Stimulated activated CD8-positive, alpha-beta memory T cell treated with anti-CD3 and anti-CD28 coated beads, Interleukin-7, amount 100 ng/mL, for 24 hours (primary cell): Measurements from ENCODE around the gene CD79B.

Experiments
- DNase-seq: peaks from one replicate; pipeline ENCODE4 v3.0.0-alpha.2; 2020; ENCODE audit warnings: low read depth

The CD79B gene

DNA sequence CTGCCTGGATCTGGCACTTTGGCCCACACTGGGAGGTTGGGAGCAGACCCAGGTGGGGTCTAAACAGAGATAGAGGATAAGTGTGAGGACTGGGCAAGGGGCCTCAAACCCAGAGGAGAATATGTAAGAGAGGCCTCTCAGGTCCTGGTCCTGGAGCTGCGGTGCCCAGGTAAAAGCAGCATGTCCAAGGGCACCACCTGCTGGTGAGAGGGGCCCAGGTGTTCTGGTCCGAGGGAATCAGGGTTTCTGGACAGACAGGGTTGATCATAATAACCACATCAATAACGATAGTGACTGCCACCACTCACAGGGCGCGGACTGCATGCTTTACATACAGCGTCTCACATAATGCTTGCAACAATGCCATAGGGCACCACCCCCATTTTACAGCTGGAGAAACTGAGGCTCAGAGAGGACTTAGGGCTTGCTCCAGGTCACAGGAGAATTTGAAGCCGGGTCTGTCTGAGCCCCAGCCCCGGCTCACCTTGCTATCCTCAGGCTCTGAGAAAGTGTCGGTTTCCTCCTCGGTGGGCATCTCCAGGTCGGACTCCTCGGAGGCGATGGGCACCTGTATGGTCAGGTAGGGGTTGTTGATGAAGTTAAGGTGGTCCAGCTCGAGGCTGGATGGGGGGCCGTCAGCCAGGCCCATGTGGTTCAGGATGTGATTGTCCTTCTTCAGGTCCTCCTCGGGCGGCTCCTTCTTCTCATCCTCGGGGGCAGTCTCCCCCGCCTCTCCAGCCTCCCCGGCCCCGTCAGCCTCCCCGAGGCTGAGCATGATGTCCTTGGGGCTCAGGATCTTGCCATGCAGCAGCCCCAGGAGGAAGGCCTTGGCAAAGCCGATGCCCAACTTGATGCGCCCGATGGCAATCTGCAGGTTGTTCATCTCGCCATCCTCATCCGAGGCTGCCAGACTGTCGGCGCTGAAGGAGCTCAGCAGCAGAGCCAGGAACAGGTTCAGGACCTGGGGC is 19.1 kb upstream of the CD79B start:
- DNase-seq, result no peak

DNA sequence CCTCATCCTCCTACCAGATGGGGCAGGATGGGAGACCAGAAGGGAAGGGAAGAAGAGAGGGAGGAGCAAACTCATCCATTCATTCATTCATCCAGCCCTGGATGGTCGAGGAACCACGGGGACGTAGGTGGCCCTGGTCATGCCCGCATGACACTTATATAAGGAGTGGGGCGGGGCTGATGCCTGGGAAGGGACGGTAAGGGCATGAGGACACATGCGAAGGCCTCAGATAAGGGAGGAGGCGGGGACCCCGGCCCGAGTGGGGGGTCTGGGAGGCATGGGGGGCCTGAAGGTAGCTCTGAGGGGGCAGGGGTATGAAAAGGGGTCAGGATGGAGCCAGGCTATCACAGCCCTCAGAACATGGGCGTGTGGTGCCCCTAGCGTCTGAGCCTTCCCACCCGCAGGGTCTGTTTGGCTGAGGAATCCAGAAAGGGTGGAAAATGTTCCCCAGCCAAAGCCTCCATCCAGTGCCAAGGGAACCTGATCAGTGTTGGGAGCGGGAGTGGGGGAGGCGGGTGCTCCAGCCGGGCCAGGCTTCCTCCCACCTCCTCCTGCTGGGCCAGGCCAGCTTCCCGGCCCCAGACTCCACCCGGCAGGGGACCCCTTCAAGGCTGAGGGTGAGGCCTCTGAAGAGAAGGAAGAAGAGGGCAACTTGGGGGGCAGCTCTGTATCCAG is 17.6 kb upstream of the CD79B start:
- DNase-seq, result no peak

DNA sequence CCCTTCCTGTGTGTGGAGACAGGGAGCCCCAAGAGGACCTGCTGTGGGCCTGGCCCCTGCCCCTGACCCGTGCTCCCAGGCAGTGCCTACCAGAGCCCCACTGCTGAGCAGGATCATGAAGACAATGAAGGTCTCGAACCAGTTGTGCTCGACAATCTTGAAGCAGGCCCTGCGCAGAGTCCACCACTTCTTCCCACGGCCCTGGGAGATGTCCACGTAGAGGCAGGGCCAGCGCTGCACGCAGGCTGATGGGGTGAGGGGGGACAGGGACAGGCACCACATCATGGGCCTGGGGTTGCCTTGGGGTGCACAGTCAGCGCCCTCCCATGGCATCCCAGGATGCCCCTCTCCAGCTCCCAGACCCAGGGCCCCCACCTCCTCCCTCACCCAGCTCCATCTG is 16.4 kb upstream of the CD79B start:
- DNase-seq, result no peak

DNA sequence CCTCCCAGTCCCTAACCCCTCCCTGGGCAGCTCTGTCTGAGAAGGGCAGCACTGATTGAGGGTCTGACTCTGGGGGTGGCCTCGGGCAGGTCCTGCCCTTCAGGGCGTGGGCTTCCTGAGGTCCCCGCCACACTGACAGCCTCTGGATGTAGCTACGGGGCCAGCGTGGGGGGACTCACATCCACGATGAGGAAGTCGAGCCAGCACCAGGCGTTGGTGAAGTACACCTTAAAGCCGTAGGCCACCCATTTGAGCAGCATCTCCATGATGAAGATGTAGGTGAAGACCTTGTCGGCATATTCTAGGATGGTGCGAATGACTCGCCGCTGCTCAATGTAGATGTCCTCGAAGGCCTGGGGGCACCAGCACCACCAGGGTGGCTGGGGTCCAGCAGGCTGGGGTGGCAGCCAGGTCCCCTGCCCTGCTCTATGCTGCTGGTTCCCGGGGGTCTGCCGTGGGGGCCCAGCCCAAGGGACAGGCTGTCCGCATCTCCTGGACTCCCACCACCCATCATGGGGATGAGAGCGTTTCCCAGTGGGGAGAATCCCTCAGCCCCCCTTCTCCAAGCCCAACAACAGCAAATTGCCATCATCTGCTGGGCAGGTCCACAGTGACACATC is 15.7 kb upstream of the CD79B start:
- no peak for DNase-seq

DNA sequence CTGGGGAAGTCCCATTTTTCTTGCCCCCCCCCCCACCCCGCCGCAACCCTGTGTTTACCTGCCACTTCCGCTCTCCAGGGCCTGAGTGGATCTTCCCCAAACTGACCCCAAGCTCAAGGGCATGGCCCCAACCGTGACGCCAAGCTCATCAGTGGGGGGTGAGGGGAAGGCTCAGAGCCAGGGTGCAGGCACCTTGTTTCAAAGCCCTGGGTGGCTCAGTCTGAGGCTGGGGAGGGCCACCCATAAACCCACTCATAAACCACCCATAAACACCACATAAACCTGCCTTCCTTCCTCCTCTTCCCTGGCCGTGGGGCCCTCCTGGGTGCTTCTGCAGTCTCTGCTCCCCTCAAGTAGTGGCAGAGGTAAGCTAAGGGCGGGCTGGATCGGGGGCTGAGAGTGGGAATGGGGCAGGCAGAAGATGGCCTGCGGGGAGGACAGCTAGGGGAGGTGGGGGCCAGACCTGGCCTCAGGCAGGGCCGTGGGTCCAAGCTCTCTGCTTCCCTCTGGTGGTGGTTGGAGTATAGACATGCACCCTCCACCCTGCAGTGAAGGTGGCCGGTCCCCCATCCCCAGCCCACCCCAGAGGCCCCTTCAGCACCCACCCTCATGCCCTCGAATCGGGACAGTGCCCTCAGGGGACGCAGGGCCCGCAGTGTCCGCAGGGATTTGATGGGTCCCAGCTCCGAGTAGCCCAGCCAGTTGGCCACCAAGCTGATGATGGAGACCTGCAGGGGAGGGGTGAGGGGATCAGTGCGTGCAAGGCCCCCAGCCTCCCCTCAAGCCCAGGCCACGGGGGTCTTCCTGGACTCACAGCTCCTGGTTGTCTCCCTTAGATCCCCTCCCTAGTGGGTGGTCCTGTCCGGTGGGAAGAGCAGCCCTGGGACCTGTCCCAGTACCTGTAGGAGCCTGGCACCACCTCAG is 14.6 kb upstream of the CD79B start:
- DNase-seq, result no peak

DNA sequence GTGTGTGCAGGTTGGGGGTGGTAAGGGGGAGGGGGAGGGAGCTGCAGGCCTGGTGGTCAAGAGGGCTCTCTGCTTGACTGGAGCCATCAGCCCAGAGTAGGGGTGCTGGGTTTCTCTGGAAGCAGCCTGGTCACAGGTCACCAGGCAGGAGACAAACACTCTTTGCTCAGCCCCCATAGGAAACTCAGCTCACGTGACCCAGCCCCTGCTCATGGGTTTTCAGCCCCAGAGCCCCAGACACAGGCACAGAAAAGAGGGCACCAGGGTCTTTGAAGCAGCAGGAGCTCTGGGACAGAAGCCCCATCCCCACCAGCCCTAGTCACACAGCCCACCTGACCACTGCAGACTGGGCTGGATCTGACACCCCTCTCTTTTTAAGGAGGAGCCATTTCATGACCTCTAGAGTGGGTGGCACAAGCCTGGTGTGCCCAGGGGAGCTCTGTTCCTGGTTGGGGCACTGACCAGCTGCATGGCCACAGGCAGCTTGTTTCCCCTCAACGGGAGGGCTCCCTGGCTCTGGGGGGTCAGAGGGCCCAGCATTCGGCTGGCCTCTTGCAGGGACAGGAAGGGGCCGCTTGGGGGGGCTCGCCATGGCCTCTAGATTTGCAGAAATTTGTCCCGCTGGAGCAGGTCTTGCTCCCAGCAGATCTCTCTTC is 13.8 kb upstream of the CD79B start:
- DNase-seq, result no peak

DNA sequence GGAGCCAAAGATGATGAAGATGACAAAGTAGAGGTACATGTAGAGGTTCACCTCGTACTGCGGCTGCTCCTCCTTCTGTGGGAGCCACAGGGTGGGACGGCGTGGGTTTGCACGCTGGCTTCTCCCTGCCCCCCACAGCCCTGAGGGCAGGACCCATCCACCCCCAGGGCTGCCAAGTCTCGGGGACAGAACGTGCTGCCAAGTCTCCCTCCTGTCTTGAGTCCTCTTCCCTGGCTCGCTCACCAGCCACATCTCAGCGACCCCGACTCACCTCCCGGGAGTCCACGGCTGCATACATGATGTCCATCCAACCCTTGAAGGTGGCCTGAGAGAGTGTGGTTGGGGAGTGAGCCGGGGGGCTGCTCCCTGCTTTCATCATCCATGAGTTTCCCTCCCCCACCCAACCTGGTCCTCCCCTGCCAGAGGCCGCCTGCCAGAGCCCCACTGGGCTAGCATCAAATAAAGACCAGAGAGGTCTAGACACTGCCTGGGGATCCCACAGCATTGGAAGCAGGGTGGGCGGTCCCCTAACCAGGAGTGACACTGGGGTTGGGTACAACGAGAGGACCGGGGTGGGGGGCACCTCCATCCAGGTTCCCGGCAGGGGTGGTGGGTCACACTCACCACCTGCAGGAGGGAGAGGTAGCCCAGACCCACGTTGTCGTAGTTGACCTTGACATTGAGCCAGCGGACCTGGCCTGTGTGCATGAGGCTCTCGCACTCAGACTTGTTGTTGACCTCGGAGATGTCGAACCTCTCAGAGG is 12.8 kb upstream of the CD79B start:
- no peak for DNase-seq

DNA sequence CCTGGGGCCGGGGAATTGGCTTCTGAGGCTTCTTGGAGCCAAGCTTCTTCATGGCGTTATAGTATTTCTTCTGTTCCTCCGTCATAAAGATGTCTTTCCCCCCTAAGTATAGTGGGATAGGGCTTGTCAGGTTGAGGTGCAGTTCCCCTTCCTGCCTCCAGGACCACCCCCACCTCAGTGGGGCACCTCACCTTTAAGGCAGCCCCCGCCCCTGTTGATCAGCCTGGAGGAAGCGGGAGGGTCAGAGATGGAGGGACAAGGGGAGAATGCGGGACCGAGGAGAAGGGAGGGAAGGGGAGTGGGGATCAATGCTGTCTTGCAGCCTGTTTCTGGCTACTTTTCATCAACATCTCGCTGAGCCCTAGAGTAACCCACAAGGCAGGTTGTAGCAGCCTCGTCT is 11.6 kb upstream of the CD79B start:
- no peak for DNase-seq

DNA sequence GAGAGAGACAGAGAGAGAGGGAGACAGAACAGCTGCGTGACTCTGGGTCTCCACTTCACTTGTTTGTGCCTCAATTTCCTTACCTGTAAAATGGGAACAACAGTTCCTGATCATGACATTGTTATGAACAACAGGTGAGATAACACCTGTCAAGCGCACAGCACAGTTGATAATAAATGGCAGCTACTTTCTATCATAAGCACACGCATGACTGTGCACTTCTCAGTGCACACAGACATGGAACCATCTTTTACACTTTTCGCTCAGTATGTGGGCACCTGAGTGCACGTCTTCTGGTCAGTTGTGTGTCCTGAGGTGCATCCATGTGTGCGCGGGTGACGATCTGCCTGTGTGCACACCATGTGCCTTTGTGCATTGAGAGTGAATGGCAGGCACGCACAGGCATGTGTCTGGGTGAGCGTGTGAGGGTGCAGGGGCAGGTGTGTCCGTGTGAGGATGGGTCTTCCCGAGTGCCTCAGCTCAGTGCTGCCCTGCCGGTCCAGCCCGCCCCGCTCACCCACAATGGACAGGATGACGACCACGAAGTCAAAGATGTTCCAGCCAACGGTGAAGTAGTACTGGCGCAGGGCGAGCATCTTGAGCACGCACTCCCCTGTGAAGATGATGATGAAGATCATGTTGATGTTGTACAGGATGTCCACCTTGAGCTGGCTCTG is 10.3 kb upstream of the CD79B start:
- DNase-seq, result no peak

DNA sequence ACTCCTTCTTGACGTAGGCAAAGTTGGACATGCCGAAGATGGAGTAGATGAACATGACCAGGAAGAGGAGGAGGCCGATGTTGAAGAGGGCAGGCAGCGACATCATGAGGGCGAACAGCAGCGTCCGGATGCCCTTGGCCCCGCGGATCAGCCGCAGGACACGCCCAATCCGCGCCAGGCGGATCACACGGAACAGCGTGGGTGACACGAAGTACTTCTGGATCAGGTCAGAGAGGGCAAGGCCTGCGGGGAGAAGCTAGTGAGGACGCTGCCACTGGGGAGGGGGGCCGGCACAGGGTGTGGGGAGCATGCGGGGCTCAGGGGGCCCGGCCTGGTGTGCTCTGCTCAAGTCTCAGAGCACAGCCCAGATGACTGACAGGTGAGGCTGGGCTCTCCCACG is 9.6 kb upstream of the CD79B start:
- DNase-seq, result no peak

DNA sequence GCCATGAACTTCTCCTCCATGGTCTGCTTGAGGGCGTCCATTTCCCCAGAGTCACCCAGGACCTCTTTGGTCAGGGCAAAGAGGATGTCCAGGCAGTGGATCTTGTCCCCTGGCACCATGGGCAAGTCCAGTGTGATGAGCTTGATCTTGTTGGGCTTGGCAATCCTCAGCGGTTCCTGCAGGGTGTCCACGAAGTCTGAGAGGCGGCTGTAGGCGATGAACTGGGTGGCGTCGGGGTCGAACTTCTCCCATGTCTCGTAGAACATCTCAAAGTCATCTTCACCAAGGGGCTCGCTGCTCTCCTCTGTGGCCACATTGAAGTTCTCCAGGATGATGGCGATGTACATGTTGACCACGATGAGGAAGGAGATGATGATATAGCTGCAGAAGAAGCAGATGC is 9.0 kb upstream of the CD79B start:
- no peak for DNase-seq

DNA sequence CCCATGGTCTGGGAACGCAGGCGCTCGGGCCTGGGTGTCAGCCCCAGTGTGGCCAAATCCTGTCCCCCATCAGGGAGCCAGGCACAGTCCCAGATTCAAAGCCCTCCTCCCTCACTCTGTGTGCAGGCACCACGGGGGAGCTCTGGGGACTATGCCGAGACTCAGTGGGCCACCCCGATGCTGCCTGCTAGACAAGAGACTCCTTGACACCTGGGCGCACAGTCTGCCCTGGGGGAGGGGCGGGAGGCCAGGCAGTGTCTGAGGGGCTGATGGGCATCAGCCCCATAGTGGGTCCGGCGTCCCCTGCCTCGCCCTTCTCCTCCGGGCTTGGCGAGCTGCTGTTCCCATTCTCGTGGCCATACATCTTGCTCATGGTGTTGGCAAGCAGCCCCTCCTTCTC is 8.5 kb upstream of the CD79B start:
- no peak for DNase-seq

DNA sequence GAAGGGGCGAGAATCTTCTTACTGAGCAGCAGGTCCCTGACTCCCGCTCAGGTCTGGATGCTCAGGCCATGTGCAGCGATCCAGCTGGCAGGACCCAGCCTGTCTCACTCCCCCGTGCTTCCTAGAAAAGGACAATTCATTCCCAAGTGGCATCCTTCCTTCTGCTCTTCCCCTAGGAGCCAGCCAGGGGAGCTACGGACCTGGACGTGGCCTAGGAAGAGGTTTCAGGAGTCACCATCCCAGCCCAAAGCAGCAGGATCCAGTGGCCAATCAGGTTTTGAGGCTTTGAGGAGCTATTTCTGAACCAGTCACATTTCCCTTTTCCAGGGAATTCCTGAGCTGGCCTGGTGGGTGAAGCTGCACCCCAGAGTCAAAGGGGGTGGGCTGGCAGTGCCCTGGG is 7.8 kb upstream of the CD79B start:
- DNase-seq, result no peak

DNA sequence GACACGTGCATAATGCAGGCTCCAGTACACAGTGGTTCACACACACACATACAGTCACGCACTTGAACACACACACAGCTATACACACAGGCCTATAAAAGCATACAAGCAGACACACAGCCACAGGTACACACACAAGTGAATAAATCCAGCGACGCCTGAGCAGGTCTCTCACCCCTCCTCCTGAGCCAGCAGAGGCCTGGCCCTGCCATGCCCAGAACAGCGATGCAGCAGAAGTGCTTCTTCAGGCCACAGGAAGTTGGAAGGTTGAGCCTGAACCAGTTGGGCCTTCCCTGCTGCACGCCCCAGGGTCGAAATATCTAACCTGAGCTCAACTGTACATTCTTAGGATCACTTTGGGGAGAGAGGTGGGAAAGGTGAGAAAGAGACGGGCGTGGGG is 7.3 kb upstream of the CD79B start:
- no peak for DNase-seq

DNA sequence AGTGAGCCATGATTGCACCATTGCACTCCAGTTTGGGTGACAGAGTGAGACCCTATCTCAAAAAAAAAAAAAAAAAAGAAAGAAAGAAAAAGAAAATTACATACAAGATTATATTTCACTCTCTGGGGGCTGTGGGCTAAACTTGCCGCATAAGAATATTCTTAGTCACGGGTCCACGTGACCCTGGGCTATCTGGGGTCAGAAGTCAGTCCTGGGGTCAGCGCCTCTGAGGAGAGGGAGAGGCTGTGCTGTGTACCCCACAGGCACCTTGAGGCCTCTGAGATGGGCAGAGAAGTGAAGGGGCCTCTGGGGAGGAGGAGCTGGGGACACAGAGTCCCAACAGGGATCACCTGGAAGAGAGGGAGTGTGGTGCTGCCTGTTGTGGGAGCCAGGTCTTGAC is 5.8 kb upstream of the CD79B start:
- no peak for DNase-seq

DNA sequence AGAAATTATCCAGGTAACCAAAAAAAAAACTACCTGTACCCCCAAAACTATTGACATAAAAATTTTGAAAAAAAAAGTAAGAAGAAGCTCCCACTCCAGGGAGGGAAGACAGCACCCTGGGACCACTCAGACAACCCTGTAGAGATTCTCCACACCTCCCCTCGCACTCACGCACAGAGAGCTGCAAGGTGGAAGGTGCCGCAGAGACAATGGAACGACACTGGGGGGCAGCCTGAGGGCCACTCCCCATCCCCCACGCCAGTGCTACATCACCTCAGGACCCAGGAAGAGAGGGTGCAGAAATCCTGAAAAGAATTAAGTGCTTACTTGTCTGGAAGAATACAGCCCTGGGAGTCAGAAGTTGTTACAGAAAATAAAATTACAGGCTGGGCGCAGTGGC is 5.2 kb upstream of the CD79B start:
- DNase-seq, result no peak

DNA sequence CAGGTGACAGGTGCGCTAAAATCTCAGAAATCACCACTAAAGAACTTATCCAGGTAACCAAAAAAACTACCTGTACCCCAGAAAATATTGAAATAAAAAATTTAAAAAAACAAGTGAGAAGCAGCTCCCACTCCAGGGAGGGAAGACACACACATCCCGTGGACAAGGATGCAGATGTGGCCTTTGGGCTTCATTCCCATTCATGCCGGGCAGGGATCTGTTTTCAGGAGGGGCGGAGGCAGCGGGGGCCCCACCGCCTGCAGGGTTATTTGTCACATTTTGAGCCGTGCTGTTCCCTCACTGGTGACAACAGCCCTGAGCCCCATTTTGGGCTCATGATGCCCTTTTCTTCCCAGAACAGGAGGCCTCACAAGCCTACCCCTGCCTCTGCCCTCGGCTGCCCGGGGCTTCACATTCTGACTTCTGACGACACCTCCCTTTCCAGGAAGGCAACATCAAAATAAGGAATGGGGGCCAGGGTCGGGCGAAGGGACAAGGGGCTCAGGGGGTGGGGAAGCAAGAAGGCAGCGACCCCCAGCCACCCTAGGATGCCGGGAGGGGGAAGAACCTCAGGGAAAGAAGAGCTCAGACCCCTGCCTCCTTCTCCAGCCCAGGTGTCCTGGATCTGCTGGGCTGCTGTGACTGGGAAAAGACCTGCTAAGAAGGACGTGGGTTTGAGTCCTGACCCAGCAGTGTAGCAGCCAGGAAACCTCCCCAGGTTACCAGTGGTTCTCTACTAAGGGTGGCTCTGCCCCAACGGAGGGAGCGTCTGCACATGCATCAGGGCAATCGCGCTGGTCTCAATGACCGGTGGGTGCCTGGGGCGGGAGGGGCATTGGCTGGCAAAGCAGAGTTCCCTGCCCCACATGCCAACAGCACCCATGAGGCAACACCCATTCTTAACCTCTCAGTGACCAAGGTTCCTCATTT is 2.3 kb upstream of the CD79B start:
- no peak for DNase-seq

DNA sequence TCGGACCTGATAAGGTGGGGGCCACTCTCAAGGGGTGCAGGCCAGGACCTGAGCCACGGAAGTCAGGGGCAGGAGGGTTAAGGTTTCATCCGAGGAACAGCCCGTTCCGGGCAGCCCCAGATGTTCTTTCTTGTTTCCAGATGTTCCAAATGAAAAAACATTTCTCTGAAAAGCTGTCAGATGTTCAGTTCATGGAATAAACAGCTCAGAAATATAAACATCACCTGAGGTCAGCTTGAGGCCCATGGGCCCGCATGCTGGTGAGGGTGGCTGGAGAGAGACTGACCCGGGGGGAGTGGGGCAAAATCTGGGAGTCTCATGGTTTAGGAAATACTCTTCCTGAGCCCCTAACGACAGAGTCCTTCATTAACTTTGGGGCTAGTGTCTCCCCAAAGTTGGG is 1.5 kb upstream of the CD79B start:
- no peak for DNase-seq

DNA sequence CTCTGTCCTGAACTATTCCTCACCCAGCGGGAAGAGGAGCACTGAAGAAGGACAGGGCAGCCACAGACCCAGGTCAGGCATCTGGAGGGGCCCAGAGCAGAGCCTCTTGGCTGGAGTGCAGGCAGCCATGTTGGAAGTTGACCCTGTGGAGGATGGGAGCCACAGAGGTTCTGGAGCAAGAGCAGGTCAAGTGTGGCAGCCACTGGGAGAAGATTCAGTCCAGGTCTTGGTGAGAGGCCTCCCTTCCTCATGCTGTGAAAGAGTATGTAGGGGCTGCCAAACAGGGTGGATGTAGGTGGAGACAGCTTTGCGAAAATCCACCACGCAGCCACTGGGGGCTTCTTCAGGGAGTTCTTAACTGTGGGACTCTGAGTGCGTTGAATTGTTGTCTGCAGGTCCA is 590 bp upstream of the CD79B start:
- DNase-seq, result no peak
